Adrenal gland (tissue), 12 donors: ENCODE results near the gene OR5M11. TPM values are rescaled to one million over a fixed set of nuclear protein-coding genes. Genes with fewer than 3 reads are reported as not detected.

Source experiments
- DNase-seq, 7 donors: peaks; one replicate each; pipeline ENCODE4 v3.0.0-alpha.2; 2019 to 2020
- H3K27ac ChIP-seq, 5 donors: fragments of 200-600 bp; sonication (generic) in 4 of 5; 1 replicate in 3 of 5; 2 replicates in 2 of 5; pipeline versions ENCODE4 v1.5.1 to v1.8.0; 2016 to 2020; ENCODE audit warnings: mild to moderate bottlenecking in 1 of 5
- H3K27me3 ChIP-seq: fragments of 200-600 bp; 2 replicates; pipeline ENCODE4 v1.8.0; 2021
- H3K36me3 ChIP-seq, 2 donors: fragments of 200-600 bp; replicated peaks in 1 of 2; 1 replicate in 1 of 2; 2 replicates in 1 of 2; pipeline versions ENCODE4 v1.5.1 to v1.8.0; 2018 to 2022
- H3K4me1 ChIP-seq, 2 donors: fragments of 200-600 bp; replicated peaks in 1 of 2; 1 replicate in 1 of 2; 2 replicates in 1 of 2; pipeline versions ENCODE4 v1.5.1 to v1.8.0; 2018 to 2021
- H3K4me3 ChIP-seq, 4 donors: fragments of 200-600 bp; sonication (generic) in 3 of 4; one replicate each; pipeline ENCODE4 v1.5.1; 2016 to 2018
- H3K9me3 ChIP-seq, 3 donors: fragments of 200-600 bp; sonication (generic) in 1 of 3; replicated peaks in 1 of 3; 1 replicate in 2 of 3; 2 replicates in 1 of 3; pipeline versions ENCODE4 v1.5.1 to v1.8.0; 2016 to 2021
- CTCF ChIP-seq, 6 experiments: fragments of 450-650 bp in 4 of 6; fragments of 200-600 bp in 2 of 6; sonication (generic) in 1 of 6; IDR thresholded peaks; 1 replicate in 5 of 6; 2 replicates in 1 of 6; pipeline versions ENCODE4 v1.5.1 to v1.8.0; 2016 to 2021; ENCODE audit warnings: antibody characterized with exemption in 6 of 6, mild to moderate bottlenecking in 2 of 6, moderate library complexity in 1 of 6
- POLR2A ChIP-seq, 2 donors: fragments of 450-650 bp; IDR thresholded peaks; one replicate each; pipeline ENCODE4 v1.6.1; 2017; ENCODE audit warnings: antibody characterized with exemption in 2 of 2, mild to moderate bottlenecking in 2 of 2, moderate library complexity in 1 of 2
- WGBS, 4 donors: extraction: QIAGEN DNeasy Blood & Tissue Kit in 2 of 4; methylation state at CpG; one replicate each; pipeline versions ENCODE4 v1.1.5 to v1.1.7; 2013 to 2017; 5-methylcytosine and 5-hydroxymethylcytosine counted together
- intact Hi-C, 2 donors: fragments of 100-400 bp; cut with DNase I; formaldehyde crosslinking; loops; one replicate each; pipeline versions ENCODE4 v1.14.1 to v1.15.0; 2022 to 2023
- polyA plus RNA-seq, 3 donors: library from polyadenylated mRNA; stranded (reverse); fragments of 200-250 nt in 2 of 3; fragments of 350-450 nt in 1 of 3; fragmentation: Illumina TruSeq in 1 of 3; extraction: RNeasy Lipid Tissue Mini Kit (QIAGEN cat#74804) in 1 of 3; gene quantifications; one replicate each; pipeline ENCODE4 v1.2.3, GENCODE V29; 2013 to 2014
- total RNA-seq, 9 donors: library from RNA; depleted of rRNA in 4 of 9; stranded (reverse); fragments of >200 nt in 4 of 9; fragments of 120-200 nt in 1 of 9; fragmentation: NEBNext Ultra II Directional in 1 of 9; extraction: Animal tissue kit (Norgen Biotek cat#: 25700) in 1 of 9; gene quantifications; one replicate each; pipeline versions ENCODE4 v1.1.0 to v1.2.4, GENCODE V29; 2013 to 2023
- donor health status: healthy with polysubstance abuse.
- donor health status: Bipolar disorder and iron deficiency.
- donor health status: DM: yes; HTN: yes; CAD: no.
- donor health status: DM: no; HTN: no; CAD: no.
- donor health status: DM: no; HTN: no; CAD: no.
- donor health status: DM: yes; HTN: yes; CAD: no.

The OR5M11 gene
- total and polyA plus RNA-seq, 12 donors, result not detected

GRCh38 chr11:56522008-56522407 lies 21.0 kb downstream of the OR5M11 start:
- Histone ChIP-seq H3K9me3 (no peaks in the 10 kb centered on the region), H3K27ac (no peak overlapping the region), H3K4me3 (no peak overlapping the region), H3K27me3 (no peaks in the 10 kb centered on the region), H3K4me1 (no peaks in the 10 kb centered on the region), H3K36me3 (no peaks in the 10 kb centered on the region)
- DNase-seq, result no peak
- intact Hi-C loops, result no loop called here
- no peak for TF ChIP-seq POLR2A (IDR thresholded peaks at IDR 0.05)
- 50 to 57% (median 56%) methylated on average over 5 of the region's 5 CpGs for WGBS, 4 donors

GRCh38 chr11:56513280-56513679 lies 29.8 kb downstream of the OR5M11 start:
- DNase-seq, result no peak
- WGBS, 4 donors, result 64 to 77% (median 70%) methylated on average over 1 of the region's 1 CpG
- intact Hi-C loops, result no loop called here

GRCh38 chr11:56509439-56509838 lies 33.6 kb downstream of the OR5M11 start:
- WGBS, 4 donors, result 89 to 93% (median 92%) methylated on average over 1 of the region's 1 CpG
- Histone ChIP-seq H3K4me1 (no peaks in the 10 kb centered on the region), H3K9me3 (no peaks in the 10 kb centered on the region), H3K36me3 (no peaks in the 10 kb centered on the region), H3K27me3 (no peaks in the 10 kb centered on the region), H3K4me3 (no peak overlapping the region), H3K27ac (no peak overlapping the region)
- TF ChIP-seq POLR2A (IDR thresholded peaks at IDR 0.05) (no peak), CTCF (IDR thresholded peaks at IDR 0.05) (no peak)
- intact Hi-C loops, result no loop called here
- no peak for DNase-seq

More at GRCh38 chr11:56513280-56513679, 29.8 kb downstream of the OR5M11 start:
- Histone ChIP-seq H3K4me3 (no peak overlapping the region), H3K36me3 (no peaks in the 10 kb centered on the region), H3K27ac (no peak overlapping the region), H3K27me3 (no peaks in the 10 kb centered on the region), H3K4me1 (no peaks in the 10 kb centered on the region), H3K9me3 (no peaks in the 10 kb centered on the region)
- TF ChIP-seq POLR2A (IDR thresholded peaks at IDR 0.05), result no peak

GRCh38 chr11:56497010-56497409 lies 46.0 kb downstream of the OR5M11 start:
- no peak for TF ChIP-seq POLR2A (IDR thresholded peaks at IDR 0.05)
- no peak for TF ChIP-seq CTCF (IDR thresholded peaks at IDR 0.05)
- intact Hi-C loops, result no loop called here
- H3K27me3 ChIP-seq, result no peaks in the 10 kb centered on the region
- H3K9me3 ChIP-seq, result no peaks in the 10 kb centered on the region
- no peak for DNase-seq
- H3K4me1 ChIP-seq, result no peaks in the 10 kb centered on the region
- H3K27ac ChIP-seq, result no peak overlapping the region
- no peak overlapping the region for H3K4me3 ChIP-seq
- no peaks in the 10 kb centered on the region for H3K36me3 ChIP-seq
- WGBS, 4 donors, result 93 to 96% (median 96%) methylated on average over 9 to 28 of the region's 28 CpGs; no CpG with 5 or more reads in 1 of the 4 donors

- no peak overlapping the region for H3K4me3 ChIP-seq
- H3K27me3 ChIP-seq, result no peaks in the 10 kb centered on the region
- H3K9me3 ChIP-seq, result no peaks in the 10 kb centered on the region
- 69 to 77% (median 73%) methylated on average over 2 of the region's 2 CpGs for WGBS, 4 donors
- no peaks in the 10 kb centered on the region for H3K36me3 ChIP-seq
- TF ChIP-seq CTCF (IDR thresholded peaks at IDR 0.05), result no peak
- TF ChIP-seq POLR2A (IDR thresholded peaks at IDR 0.05), result no peak
- H3K27ac ChIP-seq, result no peak overlapping the region
- no peaks in the 10 kb centered on the region for H3K4me1 ChIP-seq
- intact Hi-C loops, result no loop called here
- no peak for DNase-seq
Observed at GRCh38 chr11:56495117-56495516, 47.9 kb downstream of the OR5M11 start.

Other genes with a start within 250 kb of the OR5M11 start
- not detected for gene OR8K3, start 228.1 kb downstream of the OR5M11 start, total RNA-seq
- not detected for gene OR8K3, start 228.1 kb downstream of the OR5M11 start, polyA plus RNA-seq
- not detected for gene OR8K1, start 197.2 kb downstream of the OR5M11 start, total RNA-seq
- not detected for gene OR8K1, start 197.2 kb downstream of the OR5M11 start, polyA plus RNA-seq
- not detected for gene OR8J1, start 189.0 kb downstream of the OR5M11 start, total RNA-seq
- not detected for gene OR8J1, start 189.0 kb downstream of the OR5M11 start, polyA plus RNA-seq
- not detected for gene OR8U1, start 167.6 kb downstream of the OR5M11 start, total RNA-seq
- not detected for gene OR8U1, start 167.6 kb downstream of the OR5M11 start, polyA plus RNA-seq
- gene OR5AL1, start 130.6 kb downstream of the OR5M11 start, total RNA-seq, result not detected
- not detected for gene OR5AL1, start 130.6 kb downstream of the OR5M11 start, polyA plus RNA-seq
- not detected for gene OR5M3, start 69.9 kb downstream of the OR5M11 start, total RNA-seq
- gene OR5M3, start 69.9 kb downstream of the OR5M11 start, polyA plus RNA-seq, result not detected
- not detected for gene OR5M8, start 51.9 kb downstream of the OR5M11 start, total RNA-seq
- gene OR5M8, start 51.9 kb downstream of the OR5M11 start, polyA plus RNA-seq, result not detected
- not detected for gene OR5M10, start 34.5 kb upstream of the OR5M11 start, total RNA-seq
- gene OR5M10, start 34.5 kb upstream of the OR5M11 start, polyA plus RNA-seq, result not detected
- gene OR5M1, start 71.6 kb upstream of the OR5M11 start, total RNA-seq, result not detected
- gene OR5M1, start 71.6 kb upstream of the OR5M11 start, polyA plus RNA-seq, result not detected
- gene OR5AP2, start 99.2 kb upstream of the OR5M11 start, total RNA-seq, result not detected
- not detected for gene OR5AP2, start 99.2 kb upstream of the OR5M11 start, polyA plus RNA-seq
- gene OR5AR1, start 120.4 kb upstream of the OR5M11 start, total RNA-seq, result not detected
- gene OR5AR1, start 120.4 kb upstream of the OR5M11 start, polyA plus RNA-seq, result not detected
- not detected for gene OR9G1, start 155.8 kb upstream of the OR5M11 start, total RNA-seq
- not detected for gene OR9G1, start 155.8 kb upstream of the OR5M11 start, polyA plus RNA-seq
- not detected for gene OR9G4, start 205.4 kb upstream of the OR5M11 start, total RNA-seq
- gene OR9G4, start 205.4 kb upstream of the OR5M11 start, polyA plus RNA-seq, result not detected